HepG2 (cell line): ENCODE measurements around the gene TM4SF1. TPM values are rescaled to one million over a fixed set of nuclear protein-coding genes. Genes with fewer than 3 reads are reported as not detected.

ENCODE experiments used
- ATF7-NPFF ChIP-seq: sonication (generic); formaldehyde crosslinking; IDR thresholded peaks from 2 replicates; pipeline ENCODE4 v1.8.1; 2023; ENCODE audit warnings: mild to moderate bottlenecking, low read depth, missing genetic modification reagents, moderate library complexity
- CREB3 ChIP-seq: sonication (generic); formaldehyde crosslinking; IDR thresholded peaks from 2 replicates; pipeline ENCODE4 v1.5.0; 2020; ENCODE audit warnings: missing genetic modification reagents
- IKZF5 ChIP-seq: IDR thresholded peaks from 2 replicates; pipeline ENCODE4 v1.6.1; 2018; ENCODE audit warnings: missing genetic modification reagents, mild to moderate bottlenecking, missing compliant biosample characterization
- KIAA2018 ChIP-seq: sonication (generic); formaldehyde crosslinking; IDR thresholded peaks from 2 replicates; pipeline ENCODE4 v1.5.0; 2020; ENCODE audit warnings: mild to moderate bottlenecking, missing genetic modification reagents, borderline replicate concordance
- KLF9 ChIP-seq: IDR thresholded peaks from 2 replicates; pipeline ENCODE4 v1.6.1; 2016; ENCODE audit warnings: low read depth
- MEF2D ChIP-seq: sonication (generic); formaldehyde crosslinking; IDR thresholded peaks from 2 replicates; pipeline ENCODE4 v1.5.1; 2020; ENCODE audit warnings: mild to moderate bottlenecking, missing genetic modification reagents
- NFE2 ChIP-seq: sonication (generic); formaldehyde crosslinking; IDR thresholded peaks from 2 replicates; pipeline ENCODE4 v1.4.0; 2020; ENCODE audit warnings: missing genetic modification reagents
- NR1H2 ChIP-seq: sonication (generic); formaldehyde crosslinking; IDR thresholded peaks from 2 replicates; pipeline ENCODE4 v1.8.1; 2022; ENCODE audit warnings: low read depth, missing genetic modification reagents, borderline replicate concordance
- PBX2 ChIP-seq: IDR thresholded peaks from 2 replicates; pipeline ENCODE4 v1.6.1; 2016; ENCODE audit warnings: control low read depth
- ZFP36L1 ChIP-seq: sonication (generic); formaldehyde crosslinking; IDR thresholded peaks from 2 replicates; pipeline ENCODE4 v1.8.0; 2022; ENCODE audit warnings: mild to moderate bottlenecking, missing genetic modification reagents, moderate library complexity
- ZNF503 ChIP-seq: sonication (generic); formaldehyde crosslinking; IDR thresholded peaks from 2 replicates; pipeline ENCODE4 v1.4.0; 2020; ENCODE audit warnings: missing genetic modification reagents
- ZNF530 ChIP-seq: sonication (generic); formaldehyde crosslinking; IDR thresholded peaks from 2 replicates; pipeline ENCODE4 v1.5.0; 2020; ENCODE audit warnings: low read depth, mild to moderate bottlenecking, missing genetic modification reagents
- ZNF569 ChIP-seq: sonication (generic); formaldehyde crosslinking; IDR thresholded peaks from 2 replicates; pipeline ENCODE4 v1.5.0; 2020; ENCODE audit warnings: mild to moderate bottlenecking, missing genetic modification reagents, moderate library complexity, borderline replicate concordance
- polyA plus RNA-seq, 8 experiments: library from polyadenylated mRNA; depleted of rRNA in 3 of 8; stranded (reverse) in 7 of 8; unstranded in 1 of 8; fragments of >200 nt; fragmentation: Illumina TruSeq in 4 of 8; extraction: Trizol in 4 of 8; gene quantifications; 2 replicates each; pipeline versions ENCODE4 v1.2.1 to v1.2.3, GENCODE V29; 2011 to 2016; ENCODE audit warnings: low read depth in 4 of 8, missing spikeins in 1 of 8, mixed read lengths in 1 of 8; ENCODE audit not compliant: insufficient read depth in 1 of 8
- total RNA-seq, 5 experiments: library from RNA; depleted of rRNA; stranded (reverse); fragments of >200 nt; fragmentation: Illumina TruSeq; extraction: Trizol; gene quantifications; 2 replicates each; pipeline ENCODE4 v1.2.3, GENCODE V29; 2016; ENCODE audit warnings: low read depth in 1 of 5

TM4SF1 gene
- total and polyA plus RNA-seq, 2 of the 13 experiments (the other 11 are each of a cell fraction or from before 2014, with no cell fraction given): 431 to 1,359 TPM

GRCh38 chr3:149368674-149369497, 8.6 kb downstream of the TM4SF1 start (continued):
- no peak for TF ChIP-seq PBX2
- TF ChIP-seq ZNF503: peak; percentile 66; the same call in 1 of the 2 replicates
- 0 out of 2 replicates have a peak, but pooled peaks have one; percentile 24 for TF ChIP-seq ZFP36L1 (CRISPR knock-in tag)
- TF ChIP-seq KIAA2018: no peak
- TF ChIP-seq IKZF5 (CRISPR knock-in tag): no peak
- no peak for TF ChIP-seq NR1H2
- peak; percentile 62; the same call in 1 of the 2 replicates for TF ChIP-seq NFE2 (CRISPR knock-in tag)
- TF ChIP-seq MEF2D (CRISPR knock-in tag): 0 out of 2 replicates have a peak, but pooled peaks have one; percentile 24
- 0 out of 2 replicates have a peak, but pooled peaks have one; percentile 11 for TF ChIP-seq CREB3 (CRISPR knock-in tag)
- TF ChIP-seq ATF7-NPFF: no peak
- no peak for TF ChIP-seq ZNF530 (CRISPR knock-in tag)
- TF ChIP-seq ZNF569 (CRISPR knock-in tag): no peak
- no peak for TF ChIP-seq KLF9 (CRISPR knock-in tag)
